Skeletal muscle satellite cell (primary cell): ENCODE results near the gene RAB10.

Experiments used
- H3K27me3 ChIP-seq: 2 replicates; pipeline ENCODE4 v1.7.0; 2013; ENCODE audit warnings: low read length; ENCODE audit not compliant: control insufficient read depth, insufficient read depth
- H3K36me3 ChIP-seq: 2 replicates; pipeline ENCODE4 v1.7.0; 2013; ENCODE audit warnings: mild to moderate bottlenecking, control low read depth, low read length; ENCODE audit not compliant: insufficient read depth
- H3K4me1 ChIP-seq: 2 replicates; pipeline ENCODE4 v1.7.0; 2013; ENCODE audit warnings: low read length; ENCODE audit not compliant: control insufficient read depth, insufficient read depth
- H3K4me2 ChIP-seq: 2 replicates; pipeline ENCODE4 v1.7.0; 2013; ENCODE audit warnings: mild to moderate bottlenecking, low read length
- H3K4me3 ChIP-seq: 2 replicates; pipeline ENCODE4 v1.7.0; 2013; ENCODE audit warnings: low read length
- H3K9ac ChIP-seq: 2 replicates; pipeline ENCODE4 v1.7.0; 2013; ENCODE audit warnings: mild to moderate bottlenecking, low read depth, low read length, moderate library complexity
- H3K9me3 ChIP-seq: replicated peaks from 2 replicates; pipeline ENCODE4 v1.7.0; 2013; ENCODE audit warnings: mild to moderate bottlenecking, control low read depth, low read length

Gene RAB10

GRCh38 chr2:26168785-26169184, 134.9 kb downstream of the RAB10 start:
- no peak overlapping the region for H3K4me2 ChIP-seq
- H3K9me3 ChIP-seq, result no peaks in the 10 kb centered on the region
- H3K36me3 ChIP-seq, result no peaks in the 10 kb centered on the region
- H3K27me3 ChIP-seq, result peaks cover 20% of the 10 kb centered on the region
- H3K9ac ChIP-seq, result no peak overlapping the region
- no peak overlapping the region for H3K4me3 ChIP-seq
- no peaks in the 10 kb centered on the region for H3K4me1 ChIP-seq

- H3K4me3 ChIP-seq, result no peak overlapping the region
- H3K4me2 ChIP-seq, result no peak overlapping the region
- H3K9me3 ChIP-seq, result no peaks in the 10 kb centered on the region
- no peaks in the 10 kb centered on the region for H3K4me1 ChIP-seq
- H3K27me3 ChIP-seq, result peaks cover 23% of the 10 kb centered on the region
- no peaks in the 10 kb centered on the region for H3K36me3 ChIP-seq
- no peak overlapping the region for H3K9ac ChIP-seq
Observed at GRCh38 chr2:26169226-26169625, 135.3 kb downstream of the RAB10 start.

- H3K9me3 ChIP-seq, result no peaks in the 10 kb centered on the region
- no peaks in the 10 kb centered on the region for H3K36me3 ChIP-seq
- no peak overlapping the region for H3K4me3 ChIP-seq
- no peak overlapping the region for H3K4me2 ChIP-seq
- peaks cover 26% of the 10 kb centered on the region for H3K27me3 ChIP-seq
- no peak overlapping the region for H3K9ac ChIP-seq
- no peaks in the 10 kb centered on the region for H3K4me1 ChIP-seq
Observed at GRCh38 chr2:26169681-26170414, 136.0 kb downstream of the RAB10 start.

DNA sequence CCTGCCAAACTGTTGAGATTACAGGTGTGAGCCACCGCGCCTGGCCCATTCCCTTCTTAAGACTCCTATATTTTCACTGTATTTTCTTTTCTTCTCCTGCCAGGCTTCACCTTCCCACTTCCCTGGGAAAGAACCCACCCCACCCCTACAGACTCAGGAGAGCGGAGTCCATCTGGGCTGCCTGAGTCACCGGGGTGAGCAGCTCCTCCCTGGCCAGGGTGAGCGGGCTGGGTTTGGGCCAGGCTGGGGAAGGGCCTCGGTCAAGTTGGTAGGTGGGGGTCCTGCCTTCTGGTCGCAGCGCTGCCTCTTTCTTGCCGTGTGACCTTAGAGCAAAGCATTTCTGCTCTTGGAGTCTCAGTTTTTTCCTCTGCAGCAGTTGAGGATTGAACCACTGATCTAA, 136.9 kb downstream of the RAB10 start:
- Histone ChIP-seq H3K4me3 (no peak overlapping the region), H3K9me3 (no peaks in the 10 kb centered on the region), H3K4me2 (no peak overlapping the region), H3K4me1 (no peaks in the 10 kb centered on the region), H3K9ac (no peak overlapping the region), H3K27me3 (peaks cover 29% of the 10 kb centered on the region), H3K36me3 (no peaks in the 10 kb centered on the region)

DNA sequence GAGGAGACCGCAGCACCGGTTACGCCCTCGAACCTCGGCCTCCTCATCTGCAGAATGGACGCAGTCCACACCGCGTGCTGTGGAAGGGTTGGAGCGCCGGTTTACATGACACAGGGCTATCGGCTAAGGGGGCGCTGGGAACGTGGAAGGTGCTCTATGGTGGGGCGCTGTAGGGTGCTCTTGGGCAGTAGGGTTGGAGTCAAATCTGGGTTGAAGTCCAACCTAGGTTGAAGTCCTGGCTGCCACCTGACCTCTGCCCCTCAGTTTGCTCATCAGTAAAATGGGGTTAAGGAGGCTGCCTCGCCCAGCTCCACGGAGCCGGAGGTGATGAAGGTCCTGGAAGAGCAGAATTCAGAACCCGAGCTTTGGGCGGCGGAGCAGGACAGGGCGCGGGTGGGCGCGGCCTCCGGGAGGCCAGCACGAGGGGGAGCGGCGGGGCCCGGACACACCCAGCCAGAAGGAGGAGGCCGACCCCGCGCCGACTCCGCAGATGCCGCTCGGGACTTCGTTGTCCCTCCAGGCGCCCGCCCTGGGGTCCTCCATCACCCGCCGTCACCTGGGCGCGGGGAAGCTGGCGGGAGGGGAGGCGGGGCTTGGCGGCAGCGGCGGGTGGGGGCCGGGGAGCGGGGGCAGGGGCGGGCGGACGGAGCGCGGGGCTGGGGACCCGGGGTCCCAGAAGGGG, 138.4 kb downstream of the RAB10 start:
- no peaks in the 10 kb centered on the region for H3K9me3 ChIP-seq
- H3K4me3 ChIP-seq, result no peak overlapping the region
- no peaks in the 10 kb centered on the region for H3K36me3 ChIP-seq
- peaks cover 29% of the 10 kb centered on the region for H3K27me3 ChIP-seq
- no peaks in the 10 kb centered on the region for H3K4me1 ChIP-seq
- no peak overlapping the region for H3K9ac ChIP-seq
- H3K4me2 ChIP-seq, result peak overlapping the region; percentile 28

DNA sequence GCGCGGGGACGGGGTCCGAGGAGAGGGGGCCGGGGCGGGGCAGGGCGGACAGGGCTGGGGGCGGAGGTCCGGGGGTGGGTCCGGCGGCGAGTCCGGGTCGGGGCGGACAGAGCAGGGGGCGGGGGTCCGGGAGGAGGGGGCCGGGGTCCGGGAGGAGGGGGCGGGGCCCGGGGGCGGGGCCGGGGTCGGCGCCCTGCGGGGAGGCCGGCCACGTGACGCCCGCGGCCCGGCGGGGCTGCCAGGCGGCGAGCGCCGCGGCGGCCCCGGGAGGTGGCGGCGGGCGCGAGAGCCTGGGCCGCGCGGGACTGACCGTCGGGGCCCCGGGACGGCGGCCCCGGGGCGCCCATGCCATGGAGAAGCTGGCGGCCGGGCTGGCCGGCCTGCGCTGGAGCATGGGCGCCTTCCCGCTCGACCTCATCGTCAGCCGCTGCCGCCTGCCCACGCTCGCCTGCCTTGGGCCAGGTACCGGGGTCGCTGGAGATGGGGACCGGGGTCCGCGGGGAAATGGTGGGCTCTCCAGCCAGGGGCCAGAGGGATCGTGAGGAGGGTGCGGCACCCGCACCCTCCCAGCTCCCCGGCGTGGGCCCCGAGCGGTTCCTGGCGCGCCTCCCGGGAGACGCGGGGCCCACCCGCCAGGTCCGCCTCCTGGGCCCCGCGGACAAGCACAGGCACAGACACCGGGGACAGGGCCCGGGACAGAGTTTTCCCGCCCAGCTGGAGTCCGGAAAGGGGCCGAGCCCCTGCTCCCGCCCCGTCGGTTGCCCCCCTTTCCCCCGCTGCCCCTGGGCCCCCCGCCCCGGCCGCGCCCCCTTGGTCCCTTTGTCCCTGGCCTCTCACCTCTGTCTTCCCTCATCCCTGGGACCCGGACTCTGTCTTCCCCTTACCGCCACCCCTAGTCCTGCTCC, 139.2 kb downstream of the RAB10 start, which contains the start of gene GAREM2:
TSS of gene GAREM2 (plus strand) at position 218 of the 905 bp plus-strand sequence. CDS start at position 351, 133 bp downstream.
- no peaks in the 10 kb centered on the region for H3K9me3 ChIP-seq
- peaks cover 29% of the 10 kb centered on the region for H3K27me3 ChIP-seq

DNA sequence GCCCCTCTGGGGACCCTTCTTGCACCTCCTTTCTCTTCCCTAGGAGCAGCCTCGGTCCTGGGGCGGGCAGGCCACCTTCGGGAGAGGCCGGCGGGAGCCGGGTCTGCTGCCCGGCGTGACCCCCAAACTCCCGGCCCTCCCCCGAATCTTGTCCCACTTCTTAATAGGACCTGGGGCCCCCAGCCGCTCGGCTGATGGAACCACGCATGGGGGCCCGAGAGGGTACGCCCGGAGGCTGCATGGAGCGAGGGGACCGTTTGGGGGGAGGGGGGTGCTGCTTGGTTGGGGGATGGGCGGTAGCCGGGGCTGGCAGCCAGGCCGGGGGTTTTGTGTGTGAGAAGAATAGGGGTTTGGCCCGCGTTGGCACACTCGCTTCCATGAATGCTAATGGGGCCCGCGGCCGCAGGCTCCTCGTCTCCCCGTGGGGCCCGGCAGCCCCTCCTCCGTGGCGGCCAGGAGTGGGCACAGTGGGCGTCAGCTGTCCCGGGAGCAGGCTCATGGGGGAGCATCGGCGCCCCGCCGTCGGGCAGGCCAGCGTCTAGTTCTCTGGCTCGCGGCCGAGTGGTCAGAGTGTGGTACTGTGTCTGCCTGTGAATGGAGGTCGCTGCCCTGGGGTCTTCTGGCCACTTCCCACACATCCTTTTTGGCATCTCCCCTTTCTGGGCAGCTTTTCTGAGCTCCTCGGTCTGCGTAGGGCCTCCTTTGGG, 140.0 kb downstream of the RAB10 start:
- H3K9me3 ChIP-seq, result no peaks in the 10 kb centered on the region
- H3K27me3 ChIP-seq, result peaks cover 29% of the 10 kb centered on the region
- no peaks in the 10 kb centered on the region for H3K36me3 ChIP-seq
- H3K9ac ChIP-seq, result no peak overlapping the region
- H3K4me1 ChIP-seq, result no peaks in the 10 kb centered on the region
- H3K4me3 ChIP-seq, result no peak overlapping the region
- H3K4me2 ChIP-seq, result no peak overlapping the region

More for the DNA sequence above, 139.2 kb downstream of the RAB10 start, which contains the start of gene GAREM2:
- no peaks in the 10 kb centered on the region for H3K4me1 ChIP-seq
- H3K9ac ChIP-seq, result no peak within 1 kb of the TSS
- no peak within 1 kb of the TSS for H3K4me3 ChIP-seq
- peak within 1 kb of the TSS; percentile 73 for H3K4me2 ChIP-seq
- H3K36me3 ChIP-seq, result no peaks in the 10 kb centered on the region

DNA sequence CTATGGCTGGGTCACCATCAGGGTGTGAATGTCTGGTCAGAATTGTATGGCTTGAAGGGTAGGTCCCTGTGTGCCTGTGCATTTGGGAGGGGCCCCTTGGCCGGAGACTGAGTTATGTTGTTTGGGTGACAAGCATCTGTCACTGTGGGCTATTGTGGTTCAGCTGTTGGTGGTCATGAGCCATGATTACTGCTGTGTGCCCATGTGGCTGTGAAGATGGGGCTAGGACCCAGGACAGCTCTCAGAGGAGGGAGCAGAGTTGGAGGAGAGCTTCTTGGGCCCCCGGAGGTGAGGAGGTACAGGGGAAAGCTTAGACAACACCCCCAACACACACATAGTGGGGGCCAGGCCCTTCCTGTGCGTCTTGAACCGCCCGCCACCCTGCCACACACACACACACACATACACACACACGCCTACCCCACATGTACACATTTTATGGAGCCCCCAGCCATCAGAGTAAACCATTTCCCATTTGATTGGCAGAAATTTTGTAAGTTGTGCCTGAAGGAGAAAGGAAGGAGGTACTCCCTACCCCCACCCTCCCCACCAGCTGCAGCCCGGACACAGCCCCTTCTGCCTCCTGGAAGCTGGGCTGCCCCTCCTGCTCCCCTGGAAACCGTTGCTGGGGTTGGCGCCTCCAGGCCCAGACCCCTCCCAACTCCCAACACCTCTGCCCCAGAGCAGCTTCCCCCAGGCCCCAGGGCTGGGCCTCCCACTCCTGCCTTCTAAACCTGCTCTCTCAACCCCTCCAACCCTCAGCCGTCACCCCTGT, 141.0 kb downstream of the RAB10 start:
- Histone ChIP-seq H3K4me2 (no peak overlapping the region), H3K4me1 (peaks cover 5% of the 10 kb centered on the region), H3K4me3 (no peak overlapping the region), H3K27me3 (peaks cover 29% of the 10 kb centered on the region), H3K9me3 (no peaks in the 10 kb centered on the region), H3K36me3 (no peaks in the 10 kb centered on the region), H3K9ac (no peak overlapping the region)

DNA sequence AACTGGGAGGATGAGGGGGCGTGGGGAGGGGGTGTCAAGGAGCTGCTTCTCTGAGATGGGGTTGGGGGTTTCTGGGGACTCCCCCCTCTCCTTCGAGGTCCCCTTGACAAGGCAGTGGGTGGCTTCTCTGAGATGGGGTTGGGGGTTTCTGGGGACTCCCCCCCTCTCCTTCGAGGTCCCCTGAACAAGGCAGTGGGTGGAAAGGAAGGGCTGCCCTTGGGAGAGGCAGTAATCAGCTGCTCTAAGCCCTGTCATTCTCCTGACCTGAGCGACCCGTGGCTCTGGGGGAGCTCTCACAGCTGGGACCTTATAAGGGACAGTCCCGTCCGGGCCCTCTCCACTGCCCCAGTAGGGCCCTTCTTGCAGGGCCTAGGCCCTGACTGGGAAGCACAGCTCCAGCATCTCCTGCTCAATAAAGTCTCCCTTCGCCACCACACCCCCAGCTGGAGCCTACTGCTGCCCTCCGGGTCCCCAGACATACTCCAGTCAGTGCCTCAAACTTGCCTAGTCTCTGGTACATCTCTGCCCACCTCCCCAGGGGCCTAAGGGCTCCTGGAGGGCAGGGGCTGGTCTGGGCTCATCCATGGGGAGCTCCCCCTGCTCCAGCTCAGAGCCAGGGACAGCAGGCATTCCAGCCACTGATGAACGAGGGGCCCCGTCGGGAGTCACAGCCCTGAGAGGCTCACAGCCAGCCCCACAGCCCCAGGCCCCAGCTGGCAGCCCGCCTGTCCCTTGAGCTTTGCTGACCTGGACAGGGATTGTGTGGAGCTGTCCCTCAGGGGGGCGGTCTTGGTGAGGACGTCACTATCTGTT, 141.8 kb downstream of the RAB10 start:
- H3K36me3 ChIP-seq, result no peaks in the 10 kb centered on the region

GRCh38 chr2:26176279-26176615, 142.4 kb downstream of the RAB10 start:
- Histone ChIP-seq H3K4me1 (peaks cover 5% of the 10 kb centered on the region), H3K4me3 (no peak overlapping the region), H3K4me2 (no peak overlapping the region), H3K27me3 (peaks cover 29% of the 10 kb centered on the region), H3K9ac (no peak overlapping the region), H3K36me3 (no peaks in the 10 kb centered on the region), H3K9me3 (no peaks in the 10 kb centered on the region)

More for the DNA sequence above, 141.8 kb downstream of the RAB10 start:
- Histone ChIP-seq H3K9me3 (no peaks in the 10 kb centered on the region), H3K27me3 (peaks cover 29% of the 10 kb centered on the region), H3K4me2 (no peak overlapping the region), H3K4me3 (no peak overlapping the region), H3K9ac (no peak overlapping the region), H3K4me1 (peaks cover 5% of the 10 kb centered on the region)
